H1 (cell line): ENCODE data around the gene ECI2. TPM values are rescaled to one million over a fixed set of nuclear protein-coding genes. Genes with fewer than 3 reads are reported as not detected.

Source experiments
- CTCF ChIA-PET: fragments of 300-600 bp; sonication (Branson Sonifier 250); formaldehyde crosslinking; loops from one replicate; lab custom pipeline; 2021; ENCODE audit not compliant: partially characterized antibody; lab: Charles Lee
- POLR2A ChIA-PET: fragments of 300-600 bp; sonication (Branson Sonifier 250); formaldehyde crosslinking; loops from one replicate; lab custom pipeline; 2021; ENCODE audit warnings: inconsistent platforms; ENCODE audit not compliant: partially characterized antibody; lab: Charles Lee
- DNase-seq, 2 experiments: peaks; one replicate each; pipeline versions ENCODE4 v3.0.0 to v3.0.0-alpha.2; 2010 to 2022; ENCODE audit warnings: low spot score in 2 of 2, low read depth in 1 of 2, mixed read lengths in 1 of 2
- FAIRE-seq: peaks from 2 replicates; lab custom pipeline; 2011; peaks lifted over from hg19 to GRCh38; lab: Jason Lieb, UNC
- H2AFZ ChIP-seq: 2 replicates; pipeline ENCODE4 v1.8.1; 2012; ENCODE audit warnings: low read length, inconsistent platforms
- H2AK5ac ChIP-seq: 2 replicates; pipeline ENCODE4 v1.6.1; 2013; ENCODE audit warnings: low read depth, low read length
- H2BK120ac ChIP-seq: replicated peaks from 2 replicates; pipeline ENCODE3; 2013; ENCODE audit warnings: low read depth, low read length, inconsistent platforms
- H2BK12ac ChIP-seq: 2 replicates; pipeline ENCODE4 v1.6.1; 2013; ENCODE audit warnings: low read depth, low read length
- H2BK15ac ChIP-seq: 2 replicates; pipeline ENCODE4 v1.6.1; 2013; ENCODE audit warnings: low read length
- H2BK20ac ChIP-seq: 2 replicates; pipeline ENCODE4 v1.6.1; 2013; ENCODE audit warnings: low read length
- H2BK5ac ChIP-seq: 2 replicates; pipeline ENCODE4 v1.6.1; 2013; ENCODE audit warnings: low read depth, low read length
- H3K14ac ChIP-seq: 2 replicates; pipeline ENCODE4 v1.6.1; 2013; ENCODE audit warnings: inconsistent platforms; ENCODE audit not compliant: insufficient read length
- H3K18ac ChIP-seq: 2 replicates; pipeline ENCODE4 v1.6.1; 2013; ENCODE audit warnings: low read length; ENCODE audit errors: extremely low read depth
- H3K23ac ChIP-seq: 2 replicates; pipeline ENCODE4 v1.6.1; 2013; ENCODE audit warnings: inconsistent platforms; ENCODE audit not compliant: insufficient read length
- H3K23me2 ChIP-seq: 2 replicates; pipeline ENCODE4 v1.6.1; 2013; ENCODE audit warnings: low read depth, low read length
- H3K27ac ChIP-seq: 2 replicates; pipeline ENCODE4 v1.6.1; 2011; ENCODE audit warnings: low read depth, low read length, inconsistent platforms
- H3K27me3 ChIP-seq, 4 experiments: replicated peaks in 1 of 4; 1 replicate in 1 of 4; 2 replicates in 3 of 4; pipeline versions ENCODE4 v1.6.1 to v1.8.1; 2011 to 2013; ENCODE audit warnings: low read length in 3 of 4, mild to moderate bottlenecking in 3 of 4, inconsistent platforms in 2 of 4, mixed read lengths in 2 of 4, moderate library complexity in 1 of 4; ENCODE audit not compliant: control insufficient read depth in 3 of 4, insufficient read depth in 3 of 4; ENCODE audit errors: extremely low read depth in 1 of 4
- H3K36me3 ChIP-seq, 4 experiments: 2 replicates each; pipeline versions ENCODE4 v1.6.1 to v1.8.1; 2011 to 2013; ENCODE audit warnings: mild to moderate bottlenecking in 4 of 4, low read length in 3 of 4, moderate library complexity in 2 of 4, control low read depth in 1 of 4, inconsistent platforms in 1 of 4; ENCODE audit not compliant: insufficient read depth in 4 of 4, control insufficient read depth in 2 of 4
- H3K4ac ChIP-seq: replicated peaks from 2 replicates; pipeline ENCODE3; 2013; ENCODE audit warnings: low read length, low read depth, mixed read lengths, inconsistent platforms; ENCODE audit not compliant: insufficient read length
- H3K4me1 ChIP-seq, 4 experiments: replicated peaks in 1 of 4; 1 replicate in 1 of 4; 2 replicates in 3 of 4; pipeline versions ENCODE4 v1.6.1 to v1.8.1; 2011 to 2013; ENCODE audit warnings: low read length in 3 of 4, inconsistent platforms in 2 of 4, mixed read lengths in 1 of 4; ENCODE audit not compliant: insufficient read depth in 4 of 4, control insufficient read depth in 3 of 4
- H3K4me2 ChIP-seq, 2 experiments: 2 replicates each; pipeline versions ENCODE4 v1.6.1 to v1.8.1; 2011 to 2013; ENCODE audit warnings: low read depth in 2 of 2, low read length in 2 of 2, control low read depth in 1 of 2, inconsistent platforms in 1 of 2, mild to moderate bottlenecking in 1 of 2; ENCODE audit not compliant: insufficient read depth in 1 of 2
- H3K4me3 ChIP-seq, 4 experiments: fragments of 200-600, 300-600 bp in 1 of 4; sonication (generic), shearing (Covaris generic), sonication (Bioruptor Twin) in 1 of 4; 2 replicates each; pipeline versions ENCODE4 v1.5.1 to v1.8.1; 2011 to 2016; ENCODE audit warnings: low read length in 4 of 4, low read depth in 3 of 4, control low read depth in 2 of 4, inconsistent platforms in 2 of 4, mild to moderate bottlenecking in 2 of 4, mixed read lengths in 1 of 4, moderate library complexity in 1 of 4; ENCODE audit not compliant: insufficient read depth in 2 of 4; ENCODE audit errors: extremely low read depth in 1 of 4
- H3K56ac ChIP-seq: replicated peaks from 2 replicates; pipeline ENCODE3; 2013; ENCODE audit warnings: low read depth, mild to moderate bottlenecking, mixed read lengths, low read length, inconsistent platforms; ENCODE audit not compliant: insufficient read length
- H3K79me1 ChIP-seq: 2 replicates; pipeline ENCODE4 v1.6.1; 2013; ENCODE audit warnings: low read depth, low read length, control low read depth
- H3K79me2 ChIP-seq, 2 experiments: 2 replicates each; pipeline versions ENCODE4 v1.6.1 to v1.8.1; 2012 to 2013; ENCODE audit warnings: low read length in 2 of 2, mild to moderate bottlenecking in 2 of 2, inconsistent platforms in 1 of 2; ENCODE audit not compliant: insufficient read depth in 2 of 2, control insufficient read depth in 1 of 2
- H3K9ac ChIP-seq, 4 experiments: replicated peaks in 1 of 4; 1 replicate in 1 of 4; 2 replicates in 3 of 4; pipeline versions ENCODE4 v1.6.1 to v1.8.1; 2011 to 2013; ENCODE audit warnings: low read depth in 3 of 4, low read length in 3 of 4, control low read depth in 2 of 4, mild to moderate bottlenecking in 2 of 4, moderate library complexity in 2 of 4, inconsistent platforms in 1 of 4; ENCODE audit errors: extremely low read depth in 1 of 4
- H3K9me3 ChIP-seq, 2 experiments: 2 replicates each; pipeline versions ENCODE4 v1.6.1 to v1.8.1; 2012 to 2013; ENCODE audit warnings: mild to moderate bottlenecking in 2 of 2, moderate library complexity in 2 of 2, control low read depth in 1 of 2, inconsistent platforms in 1 of 2, low read depth in 1 of 2, low read length in 1 of 2, mixed read lengths in 1 of 2; ENCODE audit not compliant: insufficient read depth in 2 of 2
- H4K20me1 ChIP-seq, 2 experiments: replicated peaks in 1 of 2; 2 replicates each; pipeline versions ENCODE3 to v1.8.1; 2011 to 2013; ENCODE audit warnings: inconsistent platforms in 2 of 2, low read length in 2 of 2, mild to moderate bottlenecking in 1 of 2; ENCODE audit not compliant: insufficient read depth in 2 of 2, control insufficient read depth in 1 of 2
- H4K5ac ChIP-seq: 2 replicates; pipeline ENCODE4 v1.6.1; 2013; ENCODE audit warnings: low read length, low read depth, mixed read lengths, inconsistent platforms; ENCODE audit not compliant: insufficient read length
- H4K8ac ChIP-seq: 2 replicates; pipeline ENCODE4 v1.8.0; 2013; ENCODE audit warnings: mild to moderate bottlenecking, moderate library complexity, low read length, inconsistent platforms; ENCODE audit not compliant: insufficient read depth; ENCODE audit errors: extremely low read depth
- H4K91ac ChIP-seq: replicated peaks from 2 replicates; pipeline ENCODE3; 2013; ENCODE audit warnings: low read length, mixed read lengths, inconsistent platforms; ENCODE audit not compliant: insufficient read length
- KDM1A ChIP-seq: fragments of 200-600, 300-600 bp; sonication (generic); IDR thresholded peaks from 2 replicates; pipeline ENCODE4 v1.7.1; 2016; ENCODE audit warnings: mild to moderate bottlenecking, low read length, borderline replicate concordance
- USF2 ChIP-seq: IDR thresholded peaks from 2 replicates; pipeline ENCODE4 v1.6.1; 2011; ENCODE audit warnings: low read length, improper control_type of control experiment
- WGBS, 2 experiments: shearing (Covaris generic) in 1 of 2; methylation state at CpG; one replicate each; pipeline versions ENCODE4 v1.1.6 to v1.1.7; 2013 to 2015; ENCODE audit warnings: low lambda C conversion rate in 2 of 2, mixed read lengths in 2 of 2, inconsistent platforms in 1 of 2, low coverage in 1 of 2, missing lambda C conversion rate in 1 of 2; ENCODE audit not compliant: insufficient replicate concordance in 2 of 2, insufficient coverage in 1 of 2, insufficient read length in 1 of 2; ENCODE audit errors: extremely low coverage in 1 of 2, missing lambda C conversion rate in 1 of 2; 5-methylcytosine and 5-hydroxymethylcytosine counted together
- polyA plus RNA-seq, 7 experiments: library from polyadenylated mRNA; depleted of rRNA in 3 of 7; stranded (reverse) in 5 of 7; unstranded in 2 of 7; fragments of >200 nt in 5 of 7; fragments of 200-250 nt in 2 of 7; gene quantifications; 1 replicate in 5 of 7; 2 replicates in 1 of 7; 4 replicates in 1 of 7; pipeline versions ENCODE4 v1.2.1 to v1.2.3, GENCODE V29; 2011 to 2013; ENCODE audit warnings: missing spikeins in 2 of 7, mixed read lengths in 2 of 7
- total RNA-seq: library from RNA; stranded (reverse); fragmentation: NEBNext Ultra II Directional; extraction: Animal tissue kit (Norgen Biotek cat#: 25700); gene quantifications from 2 replicates; pipeline ENCODE4 v1.2.1, GENCODE V29; 2021

ECI2 gene
- total and polyA plus RNA-seq, 2 of the 8 experiments (the other 6 are each of a cell fraction or from before 2014, with no cell fraction given): 40.4 to 70.8 TPM

- Histone ChIP-seq H2BK20ac (no peak overlapping the region), H4K8ac (no peak overlapping the region), H3K9me3 (peaks cover 2 to 12% of the 10 kb centered on the region in 2 experiments; a peak in 3 of 4 replicates), H2BK12ac (no peak overlapping the region), H2AK5ac (no peak overlapping the region), H3K27me3 (peaks cover 0 to 5% (median 0%) of the 10 kb centered on the region in 4 experiments; a peak in 2 of 7 replicates), H3K23me2 (no peaks in the 10 kb centered on the region), H2BK5ac (no peak overlapping the region), H4K20me1 (no peaks in the 10 kb centered on the region), H3K14ac (no peak overlapping the region), H3K27ac (no peak overlapping the region), H3K79me1 (no peaks in the 10 kb centered on the region), H3K23ac (no peak overlapping the region), H3K4me2 (no peak overlapping the region), H2BK120ac (no peak overlapping the region), H3K18ac (no peak overlapping the region), H3K4me1 (peaks cover 0 to 6% (median 5%) of the 10 kb centered on the region in 4 experiments; a peak in 3 of 7 replicates), H3K9ac (no peak overlapping the region), H3K4ac (no peak overlapping the region), H3K79me2 (no peaks in the 10 kb centered on the region), H4K5ac (no peak overlapping the region), H3K56ac (no peak overlapping the region), H3K4me3 (0 out of 8 replicates have a peak overlapping the region, but pooled peaks of 1 of the 4 experiments have one; percentile 34), H4K91ac (no peak overlapping the region), H2AFZ (no peak overlapping the region), H2BK15ac (no peak overlapping the region), H3K36me3 (no peaks in the 10 kb centered on the region)
- WGBS, 2 experiments: 88% methylated on average over 1 of the region's 1 CpG; no CpG with 5 or more reads in 1 of the 2 experiments
- ChIA-PET POLR2A (no interaction called here), CTCF (no interaction called here)
- no peak for TF ChIP-seq USF2
- TF ChIP-seq KDM1A: peak; percentile 70; the same call in 1 of the 2 replicates
- FAIRE-seq (no peak), DNase-seq (no peak)
Observed at GRCh38 chr6:4167833-4168232, 32.5 kb upstream of the ECI2 start.
